ENCODE measurements around the gene SYNC. TPM values are rescaled to one million over a fixed set of nuclear protein-coding genes. Genes with fewer than 3 reads are reported as not detected.

Gene SYNC
- total and polyA plus RNA-seq, 9 of the 15 experiments (the other 6 are each of a cell fraction or from before 2014, with no cell fraction given): 0.49 to 1.1 (median 0.87) TPM

DNA sequence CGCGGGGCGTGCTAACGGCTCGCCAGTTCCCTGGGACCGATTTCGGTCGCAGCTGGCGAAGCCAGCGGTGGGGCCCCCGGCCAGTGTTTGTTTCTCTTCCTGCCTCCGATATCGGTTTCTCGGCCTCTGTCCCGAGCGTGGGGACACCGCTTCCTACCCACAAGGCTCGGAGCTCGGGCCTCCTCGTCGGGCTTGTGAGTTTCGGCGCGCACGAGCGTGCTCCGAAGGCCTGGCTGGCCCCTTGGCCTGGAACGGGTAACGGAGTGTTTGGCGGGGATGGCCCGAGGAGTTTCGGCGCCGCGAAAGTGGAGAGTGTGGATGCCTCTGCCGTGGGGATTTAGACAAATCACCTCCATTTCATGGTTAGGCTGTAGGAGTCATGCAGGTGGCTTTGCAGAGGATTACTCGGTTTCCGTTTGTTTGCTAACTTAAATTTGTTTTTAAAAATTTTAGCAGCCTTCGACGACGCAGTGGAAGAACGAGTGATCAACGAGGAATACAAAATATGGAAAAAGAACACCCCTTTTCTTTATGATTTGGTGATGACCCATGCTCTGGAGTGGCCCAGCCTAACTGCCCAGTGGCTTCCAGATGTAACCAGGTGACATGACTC lies 51.0 kb downstream of the SYNC start (continued):
- TF ChIP-seq FOSL1 (tag; conservative IDR thresholded peaks at IDR 0.05) (no peak), DNMT1 (IDR thresholded peaks at IDR 0.05) (no peak), ZFP36 (IDR thresholded peaks at IDR 0.05; ENCODE audit: low read depth, low read length, partially characterized antibody) (no peak), ASH1L (IDR thresholded peaks at IDR 0.05; ENCODE audit: borderline replicate concordance, low read depth, partially characterized antibody) (no peak), NFYB (IDR thresholded peaks at IDR 0.05; ENCODE audit: extremely low read depth, insufficient read length) (no peak), TARDBP (IDR thresholded peaks at IDR 0.05) (no peak), COPS2 (conservative IDR thresholded peaks at IDR 0.05) (no peak), C11orf30 (IDR thresholded peaks at IDR 0.05; ENCODE audit: low read depth) (no peak), BRF1 (IDR thresholded peaks at IDR 0.05; ENCODE audit: borderline replicate concordance, extremely low read depth, insufficient read length) (no peak), NONO (IDR thresholded peaks at IDR 0.05; ENCODE audit: low read depth in 2 of 2, low read length in 1 of 2) (no peak), HEY1 (CRISPR knock-in tag; IDR thresholded peaks at IDR 0.05; ENCODE audit: borderline replicate concordance) (no peak), NFIC (IDR thresholded peaks at IDR 0.05) (no peak), SMARCA5 (IDR thresholded peaks at IDR 0.05) (no peak), SMAD3 (CRISPR knock-in tag; conservative IDR thresholded peaks at IDR 0.05) (peak; percentile 70; the same call in 1 of the 2 replicates), RBBP5 (IDR thresholded peaks at IDR 0.05; ENCODE audit: borderline replicate concordance, insufficient read depth, low read length, poor library complexity, severe bottlenecking) (peak; percentile 83)
- TF ChIP-seq, protein P1, sequence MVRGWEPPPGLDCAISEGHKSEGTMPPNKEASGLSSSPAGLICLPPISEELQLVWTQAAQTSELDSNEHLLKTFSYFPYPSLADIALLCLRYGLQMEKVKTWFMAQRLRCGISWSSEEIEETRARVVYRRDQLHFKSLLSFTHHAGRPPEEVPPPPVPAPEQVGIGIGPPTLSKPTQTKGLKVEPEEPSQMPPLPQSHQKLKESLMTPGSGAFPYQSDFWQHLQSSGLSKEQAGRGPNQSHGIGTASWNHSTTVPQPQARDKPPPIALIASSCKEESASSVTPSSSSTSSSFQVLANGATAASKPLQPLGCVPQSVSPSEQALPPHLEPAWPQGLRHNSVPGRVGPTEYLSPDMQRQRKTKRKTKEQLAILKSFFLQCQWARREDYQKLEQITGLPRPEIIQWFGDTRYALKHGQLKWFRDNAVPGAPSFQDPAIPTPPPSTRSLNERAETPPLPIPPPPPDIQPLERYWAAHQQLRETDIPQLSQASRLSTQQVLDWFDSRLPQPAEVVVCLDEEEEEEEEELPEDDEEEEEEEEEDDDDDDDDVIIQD (CRISPR knock-in tag; IDR thresholded peaks at IDR 0.05): 0 out of 2 replicates have a peak, but pooled peaks have one; percentile 74
- TF ChIP-seq, protein P2, sequence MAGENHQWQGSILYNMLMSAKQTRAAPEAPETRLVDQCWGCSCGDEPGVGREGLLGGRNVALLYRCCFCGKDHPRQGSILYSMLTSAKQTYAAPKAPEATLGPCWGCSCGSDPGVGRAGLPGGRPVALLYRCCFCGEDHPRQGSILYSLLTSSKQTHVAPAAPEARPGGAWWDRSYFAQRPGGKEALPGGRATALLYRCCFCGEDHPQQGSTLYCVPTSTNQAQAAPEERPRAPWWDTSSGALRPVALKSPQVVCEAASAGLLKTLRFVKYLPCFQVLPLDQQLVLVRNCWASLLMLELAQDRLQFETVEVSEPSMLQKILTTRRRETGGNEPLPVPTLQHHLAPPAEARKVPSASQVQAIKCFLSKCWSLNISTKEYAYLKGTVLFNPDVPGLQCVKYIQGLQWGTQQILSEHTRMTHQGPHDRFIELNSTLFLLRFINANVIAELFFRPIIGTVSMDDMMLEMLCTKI (IDR thresholded peaks at IDR 0.05; ENCODE audit: partially characterized antibody): no peak
- TF ChIP-seq, protein P3, sequence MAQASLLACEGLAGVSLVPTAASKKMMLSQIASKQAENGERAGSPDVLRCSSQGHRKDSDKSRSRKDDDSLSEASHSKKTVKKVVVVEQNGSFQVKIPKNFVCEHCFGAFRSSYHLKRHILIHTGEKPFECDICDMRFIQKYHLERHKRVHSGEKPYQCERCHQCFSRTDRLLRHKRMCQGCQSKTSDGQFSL (CRISPR knock-in tag; IDR thresholded peaks at IDR 0.05): no peak
- TF ChIP-seq, protein P3 (tag; IDR thresholded peaks at IDR 0.05): no peak
- TF ChIP-seq, protein P4, sequence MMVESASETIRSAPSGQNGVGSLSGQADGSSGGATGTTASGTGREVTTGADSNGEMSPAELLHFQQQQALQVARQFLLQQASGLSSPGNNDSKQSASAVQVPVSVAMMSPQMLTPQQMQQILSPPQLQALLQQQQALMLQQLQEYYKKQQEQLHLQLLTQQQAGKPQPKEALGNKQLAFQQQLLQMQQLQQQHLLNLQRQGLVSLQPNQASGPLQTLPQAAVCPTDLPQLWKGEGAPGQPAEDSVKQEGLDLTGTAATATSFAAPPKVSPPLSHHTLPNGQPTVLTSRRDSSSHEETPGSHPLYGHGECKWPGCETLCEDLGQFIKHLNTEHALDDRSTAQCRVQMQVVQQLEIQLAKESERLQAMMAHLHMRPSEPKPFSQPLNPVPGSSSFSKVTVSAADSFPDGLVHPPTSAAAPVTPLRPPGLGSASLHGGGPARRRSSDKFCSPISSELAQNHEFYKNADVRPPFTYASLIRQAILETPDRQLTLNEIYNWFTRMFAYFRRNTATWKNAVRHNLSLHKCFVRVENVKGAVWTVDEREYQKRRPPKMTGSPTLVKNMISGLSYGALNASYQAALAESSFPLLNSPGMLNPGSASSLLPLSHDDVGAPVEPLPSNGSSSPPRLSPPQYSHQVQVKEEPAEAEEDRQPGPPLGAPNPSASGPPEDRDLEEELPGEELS (CRISPR knock-in tag; IDR thresholded peaks at IDR 0.05; ENCODE audit: borderline replicate concordance): 0 out of 2 replicates have a peak, but pooled peaks have one; percentile 11
- TF ChIP-seq, protein P5, sequence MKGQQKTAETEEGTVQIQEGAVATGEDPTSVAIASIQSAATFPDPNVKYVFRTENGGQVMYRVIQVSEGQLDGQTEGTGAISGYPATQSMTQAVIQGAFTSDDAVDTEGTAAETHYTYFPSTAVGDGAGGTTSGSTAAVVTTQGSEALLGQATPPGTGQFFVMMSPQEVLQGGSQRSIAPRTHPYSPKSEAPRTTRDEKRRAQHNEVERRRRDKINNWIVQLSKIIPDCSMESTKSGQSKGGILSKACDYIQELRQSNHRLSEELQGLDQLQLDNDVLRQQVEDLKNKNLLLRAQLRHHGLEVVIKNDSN (CRISPR knock-in tag; IDR thresholded peaks at IDR 0.05): no peak

All from K562 (cell line).